Left colon (tissue), 2 donors: Measurements from ENCODE around the gene KRTAP4-5. TPM values are rescaled to one million over a fixed set of nuclear protein-coding genes. Genes with fewer than 3 reads are reported as not detected.
"Not testable (repeated sequence)": the region's sequence is repeated elsewhere in the genome, so short reads cannot be mapped to it uniquely, and the experiment has no call there.

Source experiments
- ATAC-seq: fragments of 200-7000 bp; cut with Tn5 transposase; one replicate; pipeline ENCODE4 v1.9.1; 2020; ENCODE audit warnings: mild to moderate bottlenecking, moderate library complexity
- DNase-seq, 2 donors: peaks; one replicate each; pipeline ENCODE4 v3.0.0-alpha.2; 2020
- intact Hi-C, 2 donors: fragments of 100-400 bp; cut with DNase I in 1 of 2; cut with micrococcal nuclease in 1 of 2; formaldehyde crosslinking; loops; one replicate each; pipeline versions ENCODE4 v1.11.2 to v1.14.0; 2022; cut with DNase I, micrococcal nuclease
- long read RNA-seq: library from polyadenylated mRNA; unstranded; transcript quantifications from one replicate; pipeline ENCODE4 v2.0.0, GENCODE V29; 2021
- total RNA-seq, 2 donors: library from RNA; stranded (reverse); fragmentation: NEBNext Ultra II Directional; extraction: Animal tissue kit (Norgen Biotek cat#: 25700); gene quantifications; one replicate each; pipeline ENCODE4 v1.2.1, GENCODE V29; 2021
- donor health status: DM: no; HTN: no; CAD: no.
- donor health status: DM: yes; HTN: yes; CAD: no.

Gene KRTAP4-5
- total RNA-seq: not detected
- long read RNA-seq: 0 reads

- intact Hi-C loops: no loop called here
- DNase-seq (no peak), ATAC-seq (no peak)
Observed at GRCh38 chr17:41149652-41149985, at the start of gene KRTAP4-5. KRTAP4-5 (minus strand) TSS chr17:41149825; CDS start chr17:41149767, 58 bp downstream.

GRCh38 chr17:41196068-41196467 is 46.4 kb upstream of the KRTAP4-5 start:
- DNase-seq (no peak), ATAC-seq (no peak)
- intact Hi-C loops: no loop called here

GRCh38 chr17:41190328-41190727 is 40.7 kb upstream of the KRTAP4-5 start:
- no peak for DNase-seq
- intact Hi-C loops: no loop called here
- ATAC-seq: no peak

GRCh38 chr17:41189837-41190318 is 40.3 kb upstream of the KRTAP4-5 start, which contains the start of gene KRTAP9-1:
KRTAP9-1 (plus strand) TSS chr17:41189887; CDS start chr17:41189887, 0 bp downstream.
- intact Hi-C loops, DNase-seq, ATAC-seq: not testable (repeated sequence)

GRCh38 chr17:41186872-41187271 is 37.2 kb upstream of the KRTAP4-5 start:
- intact Hi-C loops: no loop called here
- DNase-seq (no peak), ATAC-seq (no peak)

- intact Hi-C loops: no loop called here
- DNase-seq (no peak), ATAC-seq (no peak)
Observed at GRCh38 chr17:41185001-41185400, 35.4 kb upstream of the KRTAP4-5 start.

GRCh38 chr17:41184480-41184961 is 34.9 kb upstream of the KRTAP4-5 start, which contains the start of gene KRTAP4-1:
KRTAP4-1 (minus strand) TSS chr17:41184911; CDS start chr17:41184854, 57 bp downstream.
- DNase-seq (no peak), ATAC-seq (no peak)
- intact Hi-C loops: no loop called here

- no peak for ATAC-seq
- intact Hi-C loops: no loop called here
- no peak for DNase-seq
Observed at GRCh38 chr17:41178843-41179616, 29.4 kb upstream of the KRTAP4-5 start.

GRCh38 chr17:41178341-41178740 is 28.7 kb upstream of the KRTAP4-5 start:
- intact Hi-C loops: no loop called here
- ATAC-seq: no peak
- DNase-seq: no peak

- no peak for ATAC-seq
- intact Hi-C loops: no loop called here
- DNase-seq: no peak
Observed at GRCh38 chr17:41177727-41178271, 28.2 kb upstream of the KRTAP4-5 start, which contains the start of gene KRTAP4-2. KRTAP4-2 (minus strand) TSS chr17:41178221; CDS start chr17:41178164, 57 bp downstream.

- intact Hi-C loops: no loop called here
- ATAC-seq (no peak), DNase-seq (no peak)
Observed at GRCh38 chr17:41176744-41177387, 27.2 kb upstream of the KRTAP4-5 start.

- ATAC-seq (no peak), DNase-seq (no peak)
- intact Hi-C loops: no loop called here
Observed at GRCh38 chr17:41171886-41172285, 22.3 kb upstream of the KRTAP4-5 start.

- intact Hi-C loops: no loop called here
- ATAC-seq: no peak
- no peak for DNase-seq
Observed at GRCh38 chr17:41168121-41168520, 18.5 kb upstream of the KRTAP4-5 start, which contains the start of gene KRTAP4-3. KRTAP4-3 (minus strand) TSS chr17:41168221; CDS start chr17:41168172, 49 bp downstream.

- ATAC-seq (no peak), DNase-seq (no peak)
- intact Hi-C loops: no loop called here
Observed at GRCh38 chr17:41167561-41167960, 17.9 kb upstream of the KRTAP4-5 start.

GRCh38 chr17:41163828-41164227 is 14.2 kb upstream of the KRTAP4-5 start:
- ATAC-seq: no peak
- DNase-seq: no peak
- intact Hi-C loops: no loop called here

- no peak for ATAC-seq
- intact Hi-C loops: no loop called here
- DNase-seq: no peak
Observed at GRCh38 chr17:41160648-41161047, 11.0 kb upstream of the KRTAP4-5 start, which contains the start of gene KRTAP4-4. KRTAP4-4 (minus strand) TSS chr17:41160748; CDS start chr17:41160691, 57 bp downstream.

GRCh38 chr17:41160190-41160589 is 10.6 kb upstream of the KRTAP4-5 start:
- intact Hi-C loops, ATAC-seq, DNase-seq: not testable (repeated sequence)

- no peak for ATAC-seq
- intact Hi-C loops: no loop called here
- DNase-seq: no peak
Observed at GRCh38 chr17:41153856-41154255, 4.2 kb upstream of the KRTAP4-5 start.

GRCh38 chr17:41151525-41151924 is 1.9 kb upstream of the KRTAP4-5 start:
- no peak for DNase-seq
- intact Hi-C loops: no loop called here
- no peak for ATAC-seq
